GM12892 (cell line): ENCODE results near the gene POU4F2. TPM values are rescaled to one million over a fixed set of nuclear protein-coding genes. Genes with fewer than 3 reads are reported as not detected.

ENCODE experiments used
- DNase-seq: peaks from one replicate; pipeline ENCODE4 v3.0.0; 2011; ENCODE audit not compliant: insufficient read length
- FAIRE-seq: peaks from 2 replicates; lab custom pipeline; 2011; peaks lifted over from hg19 to GRCh38; lab: Jason Lieb, UNC
- POLR2A ChIP-seq: IDR thresholded peaks from 2 replicates; pipeline ENCODE4 v1.6.1; 2011; ENCODE audit warnings: low read depth, low read length, control low read depth
- POLR2AphosphoS5 ChIP-seq: IDR thresholded peaks from 2 replicates; pipeline ENCODE4 v1.6.1; 2011; ENCODE audit warnings: low read depth, low read length, control low read depth
- TAF1 ChIP-seq: IDR thresholded peaks from 2 replicates; pipeline ENCODE4 v1.6.1; 2011; ENCODE audit warnings: low read depth, mild to moderate bottlenecking, control low read depth, low read length, borderline replicate concordance
- polyA plus RNA-seq: library from polyadenylated mRNA; unstranded; fragments of >200 nt; gene quantifications from one replicate; pipeline ENCODE4 v1.2.1, GENCODE V29; 2012; ENCODE audit warnings: missing spikeins, inconsistent platforms; ENCODE audit not compliant: missing spikeins

The POU4F2 gene
- polyA plus RNA-seq = not detected

GRCh38 chr4:146638786-146639505 is at the start of gene POU4F2:
TSS of gene POU4F2 (plus strand) at chr4:146638893. CDS start at chr4:146639141, 248 bp downstream.
- TF ChIP-seq TAF1 (no peak), POLR2AphosphoS5 (no peak), POLR2A (no peak)
- FAIRE-seq = no peak
- no peak for DNase-seq

GRCh38 chr4:146590801-146591200 is 47.9 kb upstream of the POU4F2 start:
- TF ChIP-seq TAF1 (no peak), POLR2A (no peak), POLR2AphosphoS5 (no peak)
- FAIRE-seq = no peak
- DNase-seq = no peak

DNA sequence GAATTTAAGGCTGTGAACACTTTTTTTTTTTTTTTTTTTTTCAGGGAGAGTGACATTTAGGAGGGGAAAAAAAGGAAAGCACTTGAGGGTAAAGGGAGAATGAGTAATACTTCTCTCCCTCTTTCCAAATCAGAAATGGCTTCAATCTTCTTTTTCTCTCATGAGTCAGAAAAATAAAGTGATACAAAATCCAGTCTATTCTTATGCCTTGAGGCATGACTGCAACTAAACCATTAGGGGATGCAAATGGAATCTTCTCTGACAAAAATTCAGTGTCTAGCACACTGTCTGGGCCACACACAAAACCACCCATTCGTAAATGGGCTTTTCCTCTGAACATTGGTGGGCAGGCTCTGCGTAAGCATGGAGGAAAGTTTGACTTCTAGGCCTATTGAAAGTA is 46.7 kb upstream of the POU4F2 start:
- no peak for FAIRE-seq
- DNase-seq = no peak
- TF ChIP-seq TAF1 = no peak
- TF ChIP-seq POLR2A = no peak

DNA sequence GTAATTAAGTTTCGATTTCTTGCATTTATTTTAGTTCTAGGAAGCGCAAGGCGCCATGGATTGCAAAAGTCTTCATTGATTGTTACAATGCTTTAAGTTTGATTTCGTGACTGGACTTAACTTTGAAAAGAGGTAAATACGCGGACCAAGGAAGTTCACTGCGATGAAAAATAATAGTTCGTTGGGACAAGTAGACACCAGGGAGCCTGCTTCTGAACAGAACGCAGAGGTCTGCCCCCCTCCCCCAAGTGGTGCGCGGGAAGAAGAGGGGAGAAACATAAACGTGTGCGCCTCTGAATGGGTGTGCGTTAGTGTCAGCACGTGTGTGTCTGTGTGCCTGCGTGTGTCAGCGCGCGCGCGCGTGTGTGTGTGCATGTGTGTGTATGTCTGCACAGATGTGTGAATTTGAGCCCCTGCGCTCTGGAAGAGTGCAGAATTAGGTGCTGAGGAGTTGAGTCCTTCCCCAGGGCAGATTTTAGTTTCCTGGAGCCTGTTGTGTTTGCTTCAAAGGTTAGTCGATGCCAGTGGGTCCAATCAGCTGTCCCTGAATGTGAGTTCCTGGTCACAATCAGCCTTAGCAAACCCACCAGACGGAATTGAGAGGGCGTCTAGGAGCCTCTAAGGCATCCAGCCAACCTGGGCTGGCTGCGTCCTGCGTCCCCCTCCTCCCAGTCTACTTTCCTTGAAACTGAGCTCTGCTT is 5.8 kb upstream of the POU4F2 start:
- no peak for TF ChIP-seq TAF1
- FAIRE-seq = no peak
- DNase-seq = no peak

- FAIRE-seq (no peak), DNase-seq (no peak)
- TF ChIP-seq TAF1 (no peak), POLR2AphosphoS5 (no peak), POLR2A (no peak)
Observed at GRCh38 chr4:146633471-146633800, 5.3 kb upstream of the POU4F2 start.

DNA sequence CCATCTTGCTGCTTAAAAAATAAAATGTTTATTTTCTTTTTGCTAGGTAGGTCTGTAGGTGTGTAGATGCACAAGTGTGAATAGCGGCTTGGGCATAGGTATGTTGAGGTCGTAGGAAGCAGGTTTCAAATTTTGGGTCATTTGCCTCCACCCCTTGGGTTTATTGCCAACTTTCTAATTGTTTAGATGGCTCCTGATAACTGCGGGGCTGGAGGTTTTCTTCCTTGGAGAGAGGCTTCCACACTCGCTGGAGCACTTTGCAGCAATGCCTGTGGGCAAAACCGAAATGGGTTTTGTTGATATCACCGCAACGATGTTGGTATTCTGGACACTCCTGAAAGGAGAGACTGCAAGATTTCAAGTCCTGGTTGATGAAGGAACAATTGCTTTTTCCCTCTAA is 3.9 kb upstream of the POU4F2 start:
- FAIRE-seq = no peak

DNA sequence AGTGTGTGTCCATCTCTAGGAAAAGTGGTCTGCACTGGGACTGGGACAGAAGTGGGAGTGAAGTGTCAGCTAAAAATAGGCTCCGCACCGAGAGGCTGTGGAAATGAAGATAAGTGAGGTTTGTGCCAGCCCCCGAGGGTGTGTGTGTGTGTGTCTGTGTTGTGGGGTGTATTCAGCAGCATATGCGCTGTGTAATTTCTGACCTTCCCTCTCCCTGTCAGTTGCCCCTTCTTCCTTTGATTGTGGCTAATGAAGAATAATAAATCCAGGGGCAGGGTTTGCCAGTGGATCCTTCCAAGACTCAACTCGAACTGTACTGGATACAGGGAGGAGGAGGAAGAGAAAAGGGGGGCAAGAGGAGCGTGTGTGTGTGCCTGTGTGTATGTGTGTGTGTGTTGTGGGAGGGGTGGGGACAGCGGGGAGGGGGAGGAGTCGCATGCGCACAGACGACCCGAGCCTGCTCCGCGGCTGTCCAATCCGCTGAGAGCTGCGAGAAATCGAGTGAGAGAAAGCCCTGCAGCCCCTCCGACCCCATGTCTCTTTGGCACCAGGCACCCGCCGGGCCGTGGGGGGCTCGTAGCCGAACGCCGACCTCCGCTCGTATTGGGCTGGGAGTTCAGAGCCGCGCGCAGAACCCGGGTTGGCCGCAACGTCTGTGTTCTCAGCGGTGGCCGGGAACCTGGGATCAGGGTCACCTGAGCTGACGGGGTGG is 916 bp upstream of the POU4F2 start:
- FAIRE-seq (no peak), DNase-seq (no peak)
- no peak for TF ChIP-seq POLR2A
- no peak for TF ChIP-seq POLR2AphosphoS5
- TF ChIP-seq TAF1 = no peak

More for the DNA sequence above, 3.9 kb upstream of the POU4F2 start:
- TF ChIP-seq TAF1 = no peak
- no peak for TF ChIP-seq POLR2A
- no peak for TF ChIP-seq POLR2AphosphoS5
- DNase-seq = no peak

- FAIRE-seq (no peak), DNase-seq (no peak)
- TF ChIP-seq POLR2AphosphoS5 (no peak), TAF1 (no peak), POLR2A (no peak)
Observed at GRCh38 chr4:146638333-146638785, 334 bp upstream of the POU4F2 start.

DNA sequence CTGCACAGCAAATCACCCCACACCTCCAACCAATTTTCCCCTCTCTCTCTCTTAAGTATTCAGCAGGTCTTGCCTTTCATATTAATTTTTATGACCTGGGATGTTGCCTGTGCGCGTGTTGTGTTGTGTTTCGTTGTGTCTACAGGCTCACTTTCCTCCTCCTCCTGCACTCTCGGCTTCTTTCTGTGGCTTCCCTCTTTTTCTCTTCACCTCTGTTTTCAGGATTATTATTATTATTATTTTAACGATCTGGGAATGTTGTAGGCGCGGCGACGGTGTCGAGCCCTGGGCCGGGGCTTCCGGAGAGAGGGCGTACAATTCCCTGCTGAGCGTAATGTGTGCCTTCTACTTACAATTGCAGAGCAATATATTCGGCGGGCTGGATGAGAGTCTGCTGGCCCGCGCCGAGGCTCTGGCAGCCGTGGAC is 826 bp downstream of the POU4F2 start:
- DNase-seq (no peak), FAIRE-seq (no peak)
- TF ChIP-seq POLR2A (no peak), TAF1 (no peak), POLR2AphosphoS5 (no peak)

DNA sequence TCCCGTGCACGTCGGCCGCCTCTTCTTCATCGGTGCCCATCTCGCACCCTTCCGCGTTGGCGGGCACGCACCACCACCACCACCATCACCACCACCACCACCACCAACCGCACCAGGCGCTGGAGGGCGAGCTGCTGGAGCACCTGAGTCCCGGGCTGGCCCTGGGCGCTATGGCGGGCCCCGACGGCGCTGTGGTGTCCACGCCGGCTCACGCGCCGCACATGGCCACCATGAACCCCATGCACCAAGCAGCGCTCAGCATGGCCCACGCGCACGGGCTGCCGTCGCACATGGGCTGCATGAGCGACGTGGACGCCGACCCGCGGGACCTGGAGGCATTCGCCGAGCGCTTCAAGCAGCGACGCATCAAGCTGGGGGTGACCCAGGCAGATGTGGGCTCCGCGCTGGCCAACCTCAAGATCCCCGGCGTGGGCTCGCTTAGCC is 1.4 kb downstream of the POU4F2 start:
- TF ChIP-seq POLR2A = no peak
- DNase-seq (no peak), FAIRE-seq (no peak)

DNA sequence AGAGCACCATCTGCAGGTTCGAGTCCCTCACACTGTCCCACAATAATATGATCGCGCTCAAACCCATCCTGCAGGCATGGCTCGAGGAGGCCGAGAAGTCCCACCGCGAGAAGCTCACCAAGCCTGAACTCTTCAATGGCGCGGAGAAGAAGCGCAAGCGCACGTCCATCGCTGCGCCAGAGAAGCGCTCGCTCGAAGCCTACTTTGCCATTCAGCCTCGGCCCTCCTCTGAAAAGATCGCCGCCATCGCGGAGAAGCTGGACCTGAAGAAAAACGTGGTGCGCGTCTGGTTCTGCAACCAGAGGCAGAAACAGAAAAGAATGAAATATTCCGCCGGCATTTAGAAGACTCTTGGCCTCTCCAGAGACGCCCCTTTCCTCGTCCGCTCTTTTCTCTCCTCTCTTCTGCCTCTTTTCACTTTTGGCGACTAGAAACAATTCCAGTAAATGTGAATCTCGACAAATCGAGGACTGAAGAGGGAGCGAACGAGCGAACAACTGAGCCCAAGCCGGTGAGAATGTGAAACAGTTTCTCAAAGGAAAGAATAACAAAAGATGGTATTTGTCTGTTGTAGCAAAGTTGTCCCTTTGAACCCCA is 1.9 kb downstream of the POU4F2 start:
- FAIRE-seq (no peak), DNase-seq (no peak)
- no peak for TF ChIP-seq POLR2AphosphoS5
- no peak for TF ChIP-seq POLR2A
- no peak for TF ChIP-seq TAF1

DNA sequence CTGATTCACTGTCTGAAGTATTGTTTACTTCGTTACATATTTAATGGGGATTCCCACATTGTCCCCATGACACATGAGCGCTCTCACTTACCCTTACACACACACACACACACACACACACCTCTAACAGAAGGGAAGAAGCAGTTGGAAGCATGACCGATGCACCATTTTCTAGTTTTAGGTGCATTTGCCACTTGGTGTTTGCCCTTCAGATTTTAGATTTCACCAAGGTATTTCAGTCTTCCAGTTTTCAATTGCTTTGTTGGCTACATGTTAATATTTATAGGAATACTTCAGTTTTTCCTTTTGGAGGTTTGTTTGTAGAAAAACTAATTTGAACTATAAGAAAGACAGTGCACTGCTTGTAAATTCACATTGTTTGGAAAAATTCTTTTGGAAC is 3.1 kb downstream of the POU4F2 start:
- no peak for FAIRE-seq

More for the DNA sequence above, 3.1 kb downstream of the POU4F2 start:
- no peak for DNase-seq
- TF ChIP-seq POLR2A (no peak), POLR2AphosphoS5 (no peak), TAF1 (no peak)
